ENCODE results near the gene MTG2.

- TF ChIP-seq CTCF (IDR thresholded peaks at IDR 0.05) (no peak), YY1 (IDR thresholded peaks at IDR 0.05; ENCODE audit: low read depth) (no peak), EP300 (IDR thresholded peaks at IDR 0.05; ENCODE audit: borderline replicate concordance in 1 of 2, low read depth in 1 of 2, low read length in 1 of 2) (no peak)
These were observed 58.7 kb downstream of the MTG2 start for GRCh38 chr20:62241506-62241905.
